HUES48 (cell line): ENCODE measurements around the gene CLDN4.
"Not testable (repeated sequence)": the region's sequence is repeated elsewhere in the genome, so short reads cannot be mapped to it uniquely, and the experiment has no call there.

ENCODE experiments used
- H3K27ac ChIP-seq: one replicate; pipeline ENCODE4 v1.7.0; 2013; ENCODE audit warnings: low read depth, low read length, inconsistent platforms
- H3K27me3 ChIP-seq: 2 replicates; pipeline ENCODE4 v1.6.1; 2013; ENCODE audit warnings: mild to moderate bottlenecking, low read length; ENCODE audit not compliant: control insufficient read depth, insufficient read depth
- H3K36me3 ChIP-seq: 2 replicates; pipeline ENCODE4 v1.6.1; 2013; ENCODE audit warnings: low read length; ENCODE audit not compliant: control insufficient read depth, insufficient read depth
- H3K4me1 ChIP-seq: 2 replicates; pipeline ENCODE4 v1.6.1; 2013; ENCODE audit warnings: mild to moderate bottlenecking, low read length; ENCODE audit not compliant: control insufficient read depth, insufficient read depth
- H3K4me3 ChIP-seq: 2 replicates; pipeline ENCODE4 v1.5.1; 2013; ENCODE audit warnings: mild to moderate bottlenecking, low read depth, low read length
- H3K9ac ChIP-seq: 2 replicates; pipeline ENCODE4 v1.6.1; 2013; ENCODE audit warnings: mild to moderate bottlenecking, low read depth, low read length, moderate library complexity
- H3K9me3 ChIP-seq: 2 replicates; pipeline ENCODE4 v1.6.1; 2013; ENCODE audit warnings: low read length; ENCODE audit not compliant: control insufficient read depth, insufficient read depth

Gene CLDN4

GRCh38 chr7:73809467-73809951, 21.3 kb upstream of the CLDN4 start:
- Histone ChIP-seq H3K36me3 (no peaks in the 10 kb centered on the region), H3K27ac (no peak overlapping the region), H3K4me1 (no peaks in the 10 kb centered on the region), H3K9ac (no peak overlapping the region), H3K27me3 (no peaks in the 10 kb centered on the region), H3K4me3 (no peak overlapping the region), H3K9me3 (no peaks in the 10 kb centered on the region)

GRCh38 chr7:73810998-73811360, 19.8 kb upstream of the CLDN4 start:
- Histone ChIP-seq H3K9ac (no peak overlapping the region), H3K27ac (no peak overlapping the region), H3K36me3 (no peaks in the 10 kb centered on the region), H3K4me3 (no peak overlapping the region), H3K9me3 (no peaks in the 10 kb centered on the region), H3K27me3 (no peaks in the 10 kb centered on the region), H3K4me1 (no peaks in the 10 kb centered on the region)

- Histone ChIP-seq H3K36me3 (no peaks in the 10 kb centered on the region), H3K9me3 (no peaks in the 10 kb centered on the region), H3K27me3 (no peaks in the 10 kb centered on the region), H3K9ac (no peak overlapping the region), H3K4me1 (no peaks in the 10 kb centered on the region), H3K27ac (no peak overlapping the region), H3K4me3 (no peak overlapping the region)
These were observed 19.0 kb upstream of the CLDN4 start for GRCh38 chr7:73811760-73812168.

GRCh38 chr7:73812996-73813395, 17.8 kb upstream of the CLDN4 start:
- Histone ChIP-seq H3K27me3 (no peaks in the 10 kb centered on the region), H3K9ac (no peak overlapping the region), H3K9me3 (no peaks in the 10 kb centered on the region), H3K4me1 (no peaks in the 10 kb centered on the region), H3K36me3 (no peaks in the 10 kb centered on the region), H3K4me3 (no peak overlapping the region), H3K27ac (no peak overlapping the region)

- Histone ChIP-seq H3K9ac (no peak overlapping the region), H3K27me3 (no peaks in the 10 kb centered on the region), H3K27ac (no peak overlapping the region), H3K4me1 (peaks cover 5% of the 10 kb centered on the region; the same call in 1 of the 2 replicates), H3K36me3 (no peaks in the 10 kb centered on the region), H3K4me3 (no peak overlapping the region), H3K9me3 (no peaks in the 10 kb centered on the region)
These were observed 15.4 kb upstream of the CLDN4 start for GRCh38 chr7:73815436-73815835.

GRCh38 chr7:73817121-73817520, 13.7 kb upstream of the CLDN4 start:
- Histone ChIP-seq H3K9ac (no peak overlapping the region), H3K27ac (no peak overlapping the region), H3K36me3 (no peaks in the 10 kb centered on the region), H3K4me1 (peaks cover 5% of the 10 kb centered on the region; the same call in 1 of the 2 replicates), H3K27me3 (no peaks in the 10 kb centered on the region), H3K4me3 (no peak overlapping the region), H3K9me3 (no peaks in the 10 kb centered on the region)

- no peaks in the 10 kb centered on the region for H3K9me3 ChIP-seq
- H3K27me3 ChIP-seq: no peaks in the 10 kb centered on the region; the same call in 1 of the 2 replicates
- H3K27ac ChIP-seq: no peak overlapping the region
- H3K4me1 ChIP-seq: peaks cover 5% of the 10 kb centered on the region; the same call in 1 of the 2 replicates
- no peaks in the 10 kb centered on the region for H3K36me3 ChIP-seq
- no peak overlapping the region for H3K9ac ChIP-seq
- no peak overlapping the region for H3K4me3 ChIP-seq
These were observed 10.8 kb upstream of the CLDN4 start for GRCh38 chr7:73820013-73820412.

GRCh38 chr7:73821597-73822285, 9.1 kb upstream of the CLDN4 start:
- H3K9ac ChIP-seq, H3K27me3 ChIP-seq, H3K27ac ChIP-seq, H3K4me1 ChIP-seq, H3K9me3 ChIP-seq, H3K36me3 ChIP-seq, H3K4me3 ChIP-seq: not testable (repeated sequence)

- no peak overlapping the region for H3K27ac ChIP-seq
- no peaks in the 10 kb centered on the region; the same call in 1 of the 2 replicates for H3K27me3 ChIP-seq
- H3K36me3 ChIP-seq: no peaks in the 10 kb centered on the region
- H3K9me3 ChIP-seq: no peaks in the 10 kb centered on the region
- no peak overlapping the region for H3K4me3 ChIP-seq
- H3K9ac ChIP-seq: no peak overlapping the region
- H3K4me1 ChIP-seq: peaks cover 10% of the 10 kb centered on the region; the same call in 1 of the 2 replicates
These were observed 8.2 kb upstream of the CLDN4 start for GRCh38 chr7:73822319-73823173.

- Histone ChIP-seq H3K4me1 (peaks cover 15% of the 10 kb centered on the region; the same call in 1 of the 2 replicates), H3K27ac (no peak overlapping the region), H3K36me3 (no peaks in the 10 kb centered on the region), H3K9me3 (no peaks in the 10 kb centered on the region), H3K4me3 (no peak overlapping the region), H3K9ac (no peak overlapping the region), H3K27me3 (no peaks in the 10 kb centered on the region; the same call in 1 of the 2 replicates)
These were observed 7.5 kb upstream of the CLDN4 start for GRCh38 chr7:73823257-73823656.
